Measurements from ENCODE around the gene AFAP1L1. TPM values are rescaled to one million over a fixed set of nuclear protein-coding genes. Genes with fewer than 3 reads are reported as not detected.

Gene AFAP1L1
- total RNA-seq, 1 donor from 2014 or later = 0.25 TPM

DNA sequence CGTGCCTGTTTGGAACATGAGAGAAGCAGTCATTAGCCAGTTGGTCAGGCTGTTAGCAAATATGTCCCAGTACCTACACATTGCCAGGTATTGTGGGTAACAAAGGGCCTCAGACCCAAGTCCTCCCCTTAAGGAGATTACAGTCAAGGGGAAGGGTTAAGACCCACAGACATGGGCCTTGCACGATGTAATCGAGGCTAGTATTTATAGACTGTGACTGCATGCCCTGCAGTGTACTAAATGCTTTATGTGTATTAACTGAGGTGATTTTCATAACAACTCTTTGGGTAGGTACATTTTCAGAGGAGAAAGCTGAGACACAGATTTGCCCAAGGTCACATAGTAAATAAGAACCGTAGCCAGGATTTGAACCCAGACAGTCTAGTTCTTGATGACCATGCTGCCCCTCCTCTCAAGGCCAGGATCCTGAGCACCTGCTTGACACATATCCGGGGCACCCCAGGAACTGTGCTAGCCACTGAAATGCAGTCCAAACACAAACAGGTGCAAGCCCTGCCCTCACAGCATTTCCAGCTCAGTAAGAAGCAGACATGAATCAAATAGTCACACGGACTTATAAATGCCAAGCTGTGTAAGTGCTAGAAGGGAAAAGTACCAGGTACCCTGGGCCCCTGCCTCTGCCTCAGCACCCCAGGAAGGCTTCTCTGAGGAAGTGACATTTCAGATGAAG, 41.6 kb downstream of the AFAP1L1 start:
- H3K4me1 Mint-ChIP-seq (ENCODE audit: low read depth, unreplicated experiment) = peaks cover 6% of the 10 kb centered on the region
- H3K27me3 Mint-ChIP-seq (ENCODE audit: unreplicated experiment) = no peaks in the 10 kb centered on the region
- no peak overlapping the region for H3K27ac Mint-ChIP-seq (ENCODE audit: unreplicated experiment)
- TF ChIP-seq, protein P1, sequence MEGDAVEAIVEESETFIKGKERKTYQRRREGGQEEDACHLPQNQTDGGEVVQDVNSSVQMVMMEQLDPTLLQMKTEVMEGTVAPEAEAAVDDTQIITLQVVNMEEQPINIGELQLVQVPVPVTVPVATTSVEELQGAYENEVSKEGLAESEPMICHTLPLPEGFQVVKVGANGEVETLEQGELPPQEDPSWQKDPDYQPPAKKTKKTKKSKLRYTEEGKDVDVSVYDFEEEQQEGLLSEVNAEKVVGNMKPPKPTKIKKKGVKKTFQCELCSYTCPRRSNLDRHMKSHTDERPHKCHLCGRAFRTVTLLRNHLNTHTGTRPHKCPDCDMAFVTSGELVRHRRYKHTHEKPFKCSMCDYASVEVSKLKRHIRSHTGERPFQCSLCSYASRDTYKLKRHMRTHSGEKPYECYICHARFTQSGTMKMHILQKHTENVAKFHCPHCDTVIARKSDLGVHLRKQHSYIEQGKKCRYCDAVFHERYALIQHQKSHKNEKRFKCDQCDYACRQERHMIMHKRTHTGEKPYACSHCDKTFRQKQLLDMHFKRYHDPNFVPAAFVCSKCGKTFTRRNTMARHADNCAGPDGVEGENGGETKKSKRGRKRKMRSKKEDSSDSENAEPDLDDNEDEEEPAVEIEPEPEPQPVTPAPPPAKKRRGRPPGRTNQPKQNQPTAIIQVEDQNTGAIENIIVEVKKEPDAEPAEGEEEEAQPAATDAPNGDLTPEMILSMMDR (IDR thresholded peaks at IDR 0.05; ENCODE audit: partially characterized antibody, unreplicated experiment) = no peak
- DNase-seq = no peak
- H3K9me3 Mint-ChIP-seq (ENCODE audit: unreplicated experiment) = no peaks in the 10 kb centered on the region
- no peaks in the 10 kb centered on the region for H3K36me3 Mint-ChIP-seq (ENCODE audit: unreplicated experiment)
- H3K4me3 Mint-ChIP-seq (ENCODE audit: unreplicated experiment) = no peak overlapping the region

DNA sequence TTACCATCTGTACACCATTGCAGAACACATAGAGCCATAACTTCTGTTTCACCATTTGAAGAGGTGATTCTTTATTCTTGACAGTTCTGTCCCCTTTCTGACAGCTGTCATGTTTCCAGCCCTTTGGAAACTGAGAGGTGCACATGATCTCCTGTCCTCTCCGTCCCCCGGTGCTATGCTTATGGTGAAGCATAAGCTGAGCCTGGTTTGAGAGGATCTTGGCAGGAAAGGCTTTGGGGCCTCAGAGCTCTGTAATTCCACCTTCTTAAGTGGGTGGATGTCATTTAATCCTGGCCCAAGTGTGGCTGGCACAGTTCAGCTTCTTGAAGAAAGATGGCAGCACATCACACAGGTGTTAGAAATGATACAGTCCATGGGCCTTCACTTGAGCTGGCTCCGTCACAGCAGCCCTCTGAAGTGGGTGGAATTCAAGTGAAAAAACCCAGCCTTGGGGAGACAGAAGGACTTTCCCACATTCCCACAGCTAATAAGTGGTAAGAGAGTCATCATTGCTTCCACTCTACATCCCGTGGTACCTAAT, 43.0 kb downstream of the AFAP1L1 start:
- Mint-ChIP-seq H3K27me3 (ENCODE audit: unreplicated experiment) (no peaks in the 10 kb centered on the region), H3K4me1 (ENCODE audit: low read depth, unreplicated experiment) (peaks cover 6% of the 10 kb centered on the region), H3K27ac (ENCODE audit: unreplicated experiment) (no peak overlapping the region), H3K36me3 (ENCODE audit: unreplicated experiment) (no peaks in the 10 kb centered on the region), H3K4me3 (ENCODE audit: unreplicated experiment) (no peak overlapping the region), H3K9me3 (ENCODE audit: unreplicated experiment) (no peaks in the 10 kb centered on the region)
- DNase-seq = no peak
- TF ChIP-seq, protein P1 (IDR thresholded peaks at IDR 0.05; ENCODE audit: partially characterized antibody, unreplicated experiment) = no peak

GRCh38 chr5:149315753-149316152, 44.1 kb downstream of the AFAP1L1 start:
- Mint-ChIP-seq H3K27me3 (ENCODE audit: unreplicated experiment) (no peaks in the 10 kb centered on the region), H3K4me3 (ENCODE audit: unreplicated experiment) (no peak overlapping the region), H3K9me3 (ENCODE audit: unreplicated experiment) (no peaks in the 10 kb centered on the region), H3K36me3 (ENCODE audit: unreplicated experiment) (no peaks in the 10 kb centered on the region), H3K4me1 (ENCODE audit: low read depth, unreplicated experiment) (peaks cover 8% of the 10 kb centered on the region), H3K27ac (ENCODE audit: unreplicated experiment) (no peak overlapping the region)
- no peak for DNase-seq
- TF ChIP-seq, protein P1 (IDR thresholded peaks at IDR 0.05; ENCODE audit: partially characterized antibody, unreplicated experiment) = no peak

DNA sequence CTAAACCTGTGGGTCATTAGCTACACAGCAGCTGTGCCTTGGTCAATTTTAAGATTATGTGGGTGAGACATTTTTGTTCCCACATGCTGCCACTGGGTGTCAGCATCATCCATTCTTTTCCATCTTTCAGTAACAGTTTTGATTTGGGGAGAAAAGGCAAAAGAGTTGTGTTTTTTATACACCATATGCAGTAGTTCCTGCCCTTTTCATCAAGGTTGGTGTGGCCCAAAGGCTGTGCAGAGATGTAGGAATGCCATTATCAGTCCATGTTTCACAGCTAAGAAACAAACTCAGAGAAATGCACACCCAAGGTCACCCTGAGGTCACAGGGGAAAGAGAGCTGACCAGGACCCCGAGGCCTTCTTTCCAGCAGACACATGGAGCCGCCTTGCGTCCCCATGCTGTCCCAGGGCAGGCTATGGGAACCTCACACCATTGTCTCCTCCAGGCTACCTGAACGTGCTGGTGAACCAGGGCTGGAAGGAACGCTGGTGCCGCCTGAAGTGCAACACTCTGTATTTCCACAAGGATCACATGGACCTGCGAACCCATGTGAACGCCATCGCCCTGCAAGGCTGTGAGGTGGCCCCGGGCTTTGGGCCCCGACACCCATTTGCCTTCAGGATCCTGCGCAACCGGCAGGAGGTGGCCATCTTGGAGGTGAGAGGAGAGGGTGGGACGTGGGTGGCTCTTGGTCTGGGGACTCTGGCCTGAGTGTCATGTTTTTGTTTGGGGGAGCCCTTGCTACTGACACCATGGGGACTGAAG, 45.8 kb downstream of the AFAP1L1 start:
- Mint-ChIP-seq H3K4me3 (ENCODE audit: unreplicated experiment) (no peak overlapping the region), H3K4me1 (ENCODE audit: low read depth, unreplicated experiment) (peaks cover 8% of the 10 kb centered on the region), H3K27ac (ENCODE audit: unreplicated experiment) (no peak overlapping the region), H3K27me3 (ENCODE audit: unreplicated experiment) (no peaks in the 10 kb centered on the region), H3K9me3 (ENCODE audit: unreplicated experiment) (no peaks in the 10 kb centered on the region), H3K36me3 (ENCODE audit: unreplicated experiment) (no peaks in the 10 kb centered on the region)
- DNase-seq = no peak
- TF ChIP-seq, protein P1 (IDR thresholded peaks at IDR 0.05; ENCODE audit: partially characterized antibody, unreplicated experiment) = peak; percentile 75

GRCh38 chr5:149319174-149319573, 47.5 kb downstream of the AFAP1L1 start:
- TF ChIP-seq, protein P1 (IDR thresholded peaks at IDR 0.05; ENCODE audit: partially characterized antibody, unreplicated experiment) = no peak
- Mint-ChIP-seq H3K4me3 (ENCODE audit: unreplicated experiment) (no peak overlapping the region), H3K9me3 (ENCODE audit: unreplicated experiment) (no peaks in the 10 kb centered on the region), H3K4me1 (ENCODE audit: low read depth, unreplicated experiment) (peaks cover 8% of the 10 kb centered on the region), H3K27ac (ENCODE audit: unreplicated experiment) (no peak overlapping the region), H3K27me3 (ENCODE audit: unreplicated experiment) (no peaks in the 10 kb centered on the region), H3K36me3 (ENCODE audit: unreplicated experiment) (no peaks in the 10 kb centered on the region)
- no peak for DNase-seq
